Trophoblast cell (in vitro differentiated cells and primary cell): ENCODE measurements around the gene XAB2.

ENCODE experiments used
- DNase-seq, 2 donors: peaks; one replicate each; pipeline ENCODE4 v3.0.0-alpha.2; 2016
- H2AFZ ChIP-seq: 2 replicates; pipeline ENCODE4 v1.6.1; 2013; ENCODE audit warnings: low read length, moderate library complexity, mild to moderate bottlenecking; ENCODE audit not compliant: insufficient read depth, poor library complexity
- H2AK5ac ChIP-seq: 2 replicates; pipeline ENCODE4 v1.6.1; 2013; ENCODE audit warnings: mild to moderate bottlenecking, low read length
- H2BK120ac ChIP-seq: 2 replicates; pipeline ENCODE4 v1.6.1; 2013; ENCODE audit warnings: low read length, mild to moderate bottlenecking, moderate library complexity; ENCODE audit not compliant: insufficient read depth, poor library complexity
- H2BK12ac ChIP-seq: 2 replicates; pipeline ENCODE4 v1.6.1; 2013; ENCODE audit warnings: mild to moderate bottlenecking, low read length, moderate library complexity
- H2BK5ac ChIP-seq: 2 replicates; pipeline ENCODE4 v1.6.1; 2013; ENCODE audit warnings: low read length, low read depth, moderate library complexity, mild to moderate bottlenecking; ENCODE audit not compliant: poor library complexity
- H3K14ac ChIP-seq: 2 replicates; pipeline ENCODE4 v1.6.1; 2013; ENCODE audit warnings: mild to moderate bottlenecking, low read length
- H3K18ac ChIP-seq: 2 replicates; pipeline ENCODE4 v1.6.1; 2013; ENCODE audit warnings: mild to moderate bottlenecking, low read length
- H3K23ac ChIP-seq: 2 replicates; pipeline ENCODE4 v1.6.1; 2013; ENCODE audit warnings: low read length
- H3K27ac ChIP-seq: 2 replicates; pipeline ENCODE4 v1.5.1; 2013; ENCODE audit warnings: low read depth, mild to moderate bottlenecking, inconsistent platforms, low read length, moderate library complexity
- H3K27me3 ChIP-seq: 2 replicates; pipeline ENCODE4 v1.6.1; 2013; ENCODE audit warnings: inconsistent platforms, mild to moderate bottlenecking, low read length, moderate library complexity; ENCODE audit not compliant: insufficient read depth
- H3K36me3 ChIP-seq, 2 experiments: 1 replicate in 1 of 2; 2 replicates in 1 of 2; pipeline ENCODE4 v1.6.1; 2013; ENCODE audit warnings: low read length in 2 of 2, mild to moderate bottlenecking in 2 of 2, moderate library complexity in 1 of 2; ENCODE audit not compliant: insufficient read depth in 2 of 2, control insufficient read depth in 1 of 2
- H3K4ac ChIP-seq: 2 replicates; pipeline ENCODE4 v1.6.1; 2013; ENCODE audit warnings: low read depth, mild to moderate bottlenecking, low read length, moderate library complexity
- H3K4me1 ChIP-seq, 2 experiments: 1 replicate in 1 of 2; 2 replicates in 1 of 2; pipeline ENCODE4 v1.6.1; 2013; ENCODE audit warnings: low read length in 2 of 2, mild to moderate bottlenecking in 2 of 2, moderate library complexity in 1 of 2; ENCODE audit not compliant: insufficient read depth in 2 of 2, control insufficient read depth in 1 of 2
- H3K4me2 ChIP-seq: 2 replicates; pipeline ENCODE4 v1.6.1; 2013; ENCODE audit warnings: inconsistent platforms, mild to moderate bottlenecking, low read length, moderate library complexity
- H3K4me3 ChIP-seq: 2 replicates; pipeline ENCODE4 v1.5.1; 2013; ENCODE audit warnings: mild to moderate bottlenecking, low read depth, low read length, inconsistent platforms
- H3K79me1 ChIP-seq: one replicate; pipeline ENCODE4 v1.6.1; 2013; ENCODE audit warnings: low read length
- H3K79me2 ChIP-seq: 2 replicates; pipeline ENCODE4 v1.6.1; 2013; ENCODE audit warnings: low read length, mild to moderate bottlenecking; ENCODE audit not compliant: control insufficient read depth, insufficient read depth, poor library complexity
- H3K9ac ChIP-seq: 2 replicates; pipeline ENCODE4 v1.6.1; 2013; ENCODE audit warnings: mild to moderate bottlenecking, low read length
- H3K9me3 ChIP-seq: 2 replicates; pipeline ENCODE4 v1.6.1; 2013; ENCODE audit warnings: low read depth, mild to moderate bottlenecking, control low read depth, inconsistent platforms, low read length; ENCODE audit not compliant: insufficient read depth
- H4K12ac ChIP-seq: 2 replicates; pipeline ENCODE4 v1.6.1; 2013; ENCODE audit warnings: low read depth, mild to moderate bottlenecking, low read length, moderate library complexity
- H4K8ac ChIP-seq: 2 replicates; pipeline ENCODE4 v1.6.1; 2013; ENCODE audit warnings: low read depth, mild to moderate bottlenecking, low read length, moderate library complexity
- H4K91ac ChIP-seq: one replicate; pipeline ENCODE4 v1.6.1; 2013; ENCODE audit warnings: low read depth, mild to moderate bottlenecking, low read length, moderate library complexity
- WGBS: extraction: QIAGEN DNeasy Blood & Tissue Kit; methylation state at CpG from one replicate; pipeline ENCODE4 v1.1.7; 2013; ENCODE audit warnings: missing lambda C conversion rate; ENCODE audit not compliant: insufficient read length, insufficient coverage; ENCODE audit errors: extremely low coverage; 5-methylcytosine and 5-hydroxymethylcytosine counted together

The XAB2 gene

DNA sequence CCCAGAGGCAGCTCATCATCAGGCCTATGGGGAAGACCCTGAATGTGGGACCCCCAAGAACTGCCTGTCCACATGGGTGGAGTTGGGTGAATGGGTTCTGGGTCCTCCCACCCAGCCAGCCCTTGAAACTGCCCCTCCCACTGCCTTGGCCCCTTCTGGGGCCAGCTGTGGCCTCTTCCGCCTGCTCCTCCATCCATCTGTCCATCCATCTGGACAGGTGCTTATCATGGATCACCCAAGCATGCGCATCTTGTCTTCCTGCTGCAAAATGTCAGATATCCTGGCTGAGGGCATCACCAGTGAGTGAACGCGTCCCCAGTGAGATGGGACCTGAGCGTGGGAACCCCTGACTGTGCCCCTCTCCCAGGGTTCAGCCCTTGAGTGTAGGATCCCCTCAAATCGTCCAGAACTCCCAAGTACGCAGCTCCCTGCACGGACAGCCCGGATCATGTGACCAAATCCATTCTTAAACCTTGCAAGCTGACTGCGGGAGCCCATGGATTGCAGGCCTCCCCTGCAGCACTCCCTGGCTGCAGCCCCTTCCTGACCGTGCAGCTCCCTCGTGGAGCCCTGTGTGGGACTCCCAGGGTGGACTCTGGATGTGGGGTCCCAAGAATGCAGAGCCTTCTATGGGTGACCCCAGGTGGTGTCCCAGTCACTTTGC, 9.6 kb upstream of the XAB2 start:
- H3K79me1 ChIP-seq = peaks cover 6% of the 10 kb centered on the region
- no peak overlapping the region for H3K4me2 ChIP-seq
- no peak overlapping the region for H3K9ac ChIP-seq
- no peak overlapping the region for H2BK5ac ChIP-seq
- H3K4ac ChIP-seq = no peak overlapping the region
- H3K14ac ChIP-seq = no peak overlapping the region
- no peak overlapping the region for H3K18ac ChIP-seq
- H2AFZ ChIP-seq = no peak overlapping the region
- peaks cover 8% of the 10 kb centered on the region for H3K9me3 ChIP-seq
- H2BK120ac ChIP-seq = no peak overlapping the region
- no peak overlapping the region for H2AK5ac ChIP-seq
- no peak for DNase-seq
- H3K79me2 ChIP-seq = peaks cover 7% of the 10 kb centered on the region
- H3K27ac ChIP-seq = no peak overlapping the region
- H4K91ac ChIP-seq = no peak overlapping the region
- no CpG with 5 or more reads among the region's 12 CpGs for WGBS
- no peak overlapping the region for H4K8ac ChIP-seq
- H3K36me3 ChIP-seq = peaks cover 17 to 18% of the 10 kb centered on the region in 2 experiments
- H3K4me1 ChIP-seq = peaks cover 7 to 11% of the 10 kb centered on the region in 2 experiments
- no peak overlapping the region for H3K4me3 ChIP-seq
- H3K27me3 ChIP-seq = no peaks in the 10 kb centered on the region
- no peak overlapping the region for H4K12ac ChIP-seq
- no peak overlapping the region for H3K23ac ChIP-seq
- H2BK12ac ChIP-seq = no peak overlapping the region

DNA sequence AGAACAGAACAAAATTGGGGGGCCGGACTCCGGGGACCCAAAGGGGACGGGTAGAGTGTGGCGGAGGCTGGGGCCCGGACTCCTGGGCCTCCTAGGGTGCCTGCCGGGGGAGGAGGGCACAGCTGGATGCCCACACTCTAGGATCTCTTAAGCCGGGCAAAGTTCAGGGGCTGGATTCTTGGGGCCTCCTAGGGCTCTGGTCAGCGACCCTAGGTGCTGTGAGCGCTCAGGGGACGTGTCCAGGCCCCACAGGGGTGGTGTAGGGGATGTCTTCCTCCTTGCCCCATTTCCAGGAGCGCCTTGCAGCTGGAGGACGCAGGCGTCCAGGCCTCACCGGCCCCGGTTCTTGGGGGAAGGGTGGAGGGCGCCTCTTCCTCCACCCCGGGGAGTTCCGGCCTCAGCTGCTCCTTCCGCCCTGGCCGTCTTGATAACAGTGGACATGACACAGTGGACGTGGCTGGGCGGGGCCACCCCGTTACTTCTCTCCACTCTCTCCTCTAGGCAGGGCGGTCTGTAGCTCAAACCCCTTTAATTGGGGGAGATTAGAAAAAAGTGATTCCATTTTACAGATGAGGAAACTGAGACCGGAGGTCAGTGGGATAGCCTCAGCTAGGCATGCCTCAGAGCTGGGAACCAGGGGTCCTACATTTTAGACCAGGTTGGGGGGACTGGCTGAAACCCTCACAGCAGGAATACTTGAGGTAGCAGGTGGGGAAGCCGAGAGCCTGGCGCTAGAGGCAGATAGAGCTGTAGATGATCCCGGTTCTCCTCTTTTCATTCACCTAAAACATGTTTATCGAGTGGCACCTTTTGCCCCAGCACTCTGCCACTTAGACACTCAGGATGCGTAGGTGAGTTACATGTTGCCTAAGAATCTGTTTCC, 8.3 kb upstream of the XAB2 start:
- H3K36me3 ChIP-seq = peaks cover 14 to 16% of the 10 kb centered on the region in 2 experiments
- H3K23ac ChIP-seq = no peak overlapping the region
- peak overlapping the region; percentile 89 for H3K4me2 ChIP-seq
- H3K18ac ChIP-seq = peak overlapping the region; percentile 40
- H3K27ac ChIP-seq = no peak overlapping the region
- H3K79me2 ChIP-seq = peaks cover 7% of the 10 kb centered on the region
- peak overlapping the region; percentile 19 for H3K14ac ChIP-seq
- no CpG with 5 or more reads among the region's 30 CpGs for WGBS
- peak overlapping the region; percentile 57 for H3K4ac ChIP-seq
- DNase-seq = peak; percentile 46 to 59
- peaks cover 6% of the 10 kb centered on the region for H3K79me1 ChIP-seq
- peak overlapping the region; percentile 36 for H2BK120ac ChIP-seq
- H4K8ac ChIP-seq = peak overlapping the region; percentile 87
- H4K12ac ChIP-seq = peak overlapping the region; percentile 84
- peaks cover 7 to 11% of the 10 kb centered on the region in 2 experiments for H3K4me1 ChIP-seq
- H3K9ac ChIP-seq = peak overlapping the region; percentile 87
- H3K27me3 ChIP-seq = no peaks in the 10 kb centered on the region
- H2BK5ac ChIP-seq = peak overlapping the region; percentile 9
- no peak overlapping the region for H2AFZ ChIP-seq
- H2AK5ac ChIP-seq = peak overlapping the region; percentile 67
- H3K4me3 ChIP-seq = peak overlapping the region; percentile 84
- H3K9me3 ChIP-seq = peaks cover 8% of the 10 kb centered on the region
- H2BK12ac ChIP-seq = no peak overlapping the region
- peak overlapping the region; percentile 70 for H4K91ac ChIP-seq

DNA sequence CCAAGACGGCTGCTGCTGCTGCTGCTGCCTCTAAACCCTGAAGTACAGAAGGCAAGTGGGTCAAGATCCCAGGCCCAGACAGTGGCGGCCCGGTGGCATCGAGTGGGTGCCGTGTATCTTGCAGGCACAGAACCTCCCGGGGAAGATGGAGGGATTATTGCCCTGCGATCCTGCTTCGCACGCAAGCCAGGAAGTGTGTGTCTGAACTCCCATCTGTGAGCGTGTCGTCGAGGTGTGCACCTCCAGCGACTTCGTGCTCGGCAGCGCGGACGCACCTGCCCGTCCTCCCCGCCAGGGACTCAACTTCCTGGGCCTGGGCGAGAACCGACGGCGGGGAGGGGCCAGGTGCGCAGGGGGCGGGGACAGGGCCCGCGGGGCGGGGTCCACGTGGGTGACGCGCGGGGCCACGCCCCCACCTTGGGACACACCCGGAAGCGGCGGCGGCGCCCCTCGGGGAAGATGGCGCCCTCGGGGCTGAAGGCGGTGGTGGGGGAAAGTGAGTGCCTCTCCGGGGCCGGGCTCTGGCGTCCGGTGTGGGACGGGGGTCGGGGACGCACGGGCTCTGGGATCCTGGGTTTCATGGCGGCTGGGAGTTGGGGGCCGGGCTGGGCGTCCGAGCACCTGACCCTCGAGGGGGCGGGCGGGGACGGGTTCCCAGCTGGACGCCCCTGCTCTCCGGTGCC, 7.5 kb upstream of the XAB2 start, which contains the start of gene STXBP2:
Gene STXBP2 (plus strand): TSS at position 420 of the 683 bp plus-strand sequence. CDS start 40 bp downstream, at position 460.
- Histone ChIP-seq H4K12ac (peak within 1 kb of the TSS; percentile 84), H4K8ac (peak within 1 kb of the TSS; percentile 87), H2BK12ac (no peak within 1 kb of the TSS), H3K14ac (peak within 1 kb of the TSS; percentile 20), H3K27ac (no peak within 1 kb of the TSS), H3K4ac (peak within 1 kb of the TSS; percentile 57), H2AFZ (no peak within 1 kb of the TSS), H3K79me2 (peaks cover 7% of the 10 kb centered on the region), H3K4me3 (peak within 1 kb of the TSS; percentile 84), H2AK5ac (peak within 1 kb of the TSS; percentile 67), H2BK5ac (peak within 1 kb of the TSS; percentile 9), H3K36me3 (peaks cover 10 to 17% of the 10 kb centered on the region in 2 experiments), H3K23ac (no peak within 1 kb of the TSS), H3K9me3 (peaks cover 11% of the 10 kb centered on the region), H3K4me2 (peak within 1 kb of the TSS; percentile 89), H4K91ac (peak within 1 kb of the TSS; percentile 70), H3K27me3 (no peaks in the 10 kb centered on the region), H2BK120ac (peak within 1 kb of the TSS; percentile 36), H3K79me1 (peaks cover 6% of the 10 kb centered on the region), H3K9ac (peak within 1 kb of the TSS; percentile 87), H3K18ac (peak within 1 kb of the TSS; percentile 40), H3K4me1 (peaks cover 7 to 11% of the 10 kb centered on the region in 2 experiments)
- no CpG with 5 or more reads among the region's 61 CpGs for WGBS
- peak; percentile 79 to 91 for DNase-seq

DNA sequence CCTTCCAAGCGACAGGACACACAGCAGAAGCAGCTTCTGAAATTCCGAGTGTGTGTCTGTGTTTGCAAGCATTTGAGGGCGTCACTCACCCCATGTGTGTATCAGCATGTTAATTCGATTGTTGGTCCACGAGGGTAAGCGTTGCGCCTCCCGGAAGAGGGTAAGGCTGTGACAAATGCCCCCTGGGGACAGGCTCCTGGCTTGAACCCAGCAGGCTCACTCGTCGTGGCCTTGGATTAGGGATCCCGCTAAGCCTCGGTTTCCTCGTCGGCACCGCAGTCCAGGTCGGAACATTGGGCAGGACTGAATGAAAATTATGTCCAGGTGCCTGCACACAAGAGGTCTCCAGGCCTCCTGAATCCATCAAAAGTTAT, 7.0 kb upstream of the XAB2 start:
- no peak overlapping the region for H3K9ac ChIP-seq
- no peak overlapping the region for H2BK5ac ChIP-seq
- H3K14ac ChIP-seq = no peak overlapping the region
- DNase-seq = no peak
- H3K36me3 ChIP-seq = peaks cover 13 to 18% of the 10 kb centered on the region in 2 experiments
- H3K9me3 ChIP-seq = peaks cover 11% of the 10 kb centered on the region
- H4K91ac ChIP-seq = peak overlapping the region; percentile 11
- H2AK5ac ChIP-seq = no peak overlapping the region
- no CpG with 5 or more reads among the region's 16 CpGs for WGBS
- H3K4me1 ChIP-seq = peaks cover 7 to 11% of the 10 kb centered on the region in 2 experiments
- H4K8ac ChIP-seq = peak overlapping the region; percentile 48
- H3K4ac ChIP-seq = no peak overlapping the region
- peak overlapping the region; percentile 63 for H3K4me2 ChIP-seq
- no peak overlapping the region for H3K4me3 ChIP-seq
- no peak overlapping the region for H2BK120ac ChIP-seq
- no peak overlapping the region for H3K23ac ChIP-seq
- H3K79me2 ChIP-seq = peaks cover 7% of the 10 kb centered on the region
- peaks cover 6% of the 10 kb centered on the region for H3K79me1 ChIP-seq
- H2BK12ac ChIP-seq = no peak overlapping the region
- no peaks in the 10 kb centered on the region for H3K27me3 ChIP-seq
- H3K18ac ChIP-seq = no peak overlapping the region
- no peak overlapping the region for H2AFZ ChIP-seq
- H4K12ac ChIP-seq = no peak overlapping the region
- no peak overlapping the region for H3K27ac ChIP-seq
